Glutamatergic neuron (in vitro differentiated cells): ENCODE results near the gene RAPGEF6. TPM values are rescaled to one million over a fixed set of nuclear protein-coding genes. Genes with fewer than 3 reads are reported as not detected.

ENCODE experiments used
- DNase-seq: peaks from one replicate; pipeline ENCODE4 v3.0.0; 2022
- H3K27ac Mint-ChIP-seq: one replicate; pipeline ENCODE4 v1.8.0; 2020; ENCODE audit warnings: mild to moderate bottlenecking, mixed read lengths, inconsistent platforms; ENCODE audit not compliant: unreplicated experiment
- H3K27me3 Mint-ChIP-seq: one replicate; pipeline ENCODE4 v1.8.0; 2020; ENCODE audit warnings: mild to moderate bottlenecking, moderate library complexity, mixed read lengths, inconsistent platforms; ENCODE audit not compliant: unreplicated experiment
- H3K36me3 Mint-ChIP-seq: one replicate; pipeline ENCODE4 v1.8.0; 2020; ENCODE audit warnings: mild to moderate bottlenecking, mixed read lengths, inconsistent platforms; ENCODE audit not compliant: unreplicated experiment
- H3K4me1 Mint-ChIP-seq: one replicate; pipeline ENCODE4 v1.8.0; 2020; ENCODE audit warnings: mild to moderate bottlenecking, low read depth, mixed read lengths, inconsistent platforms; ENCODE audit not compliant: unreplicated experiment
- H3K4me3 Mint-ChIP-seq: one replicate; pipeline ENCODE4 v1.8.0; 2020; ENCODE audit warnings: mild to moderate bottlenecking, mixed read lengths, inconsistent platforms; ENCODE audit not compliant: unreplicated experiment
- H3K9me3 Mint-ChIP-seq: one replicate; pipeline ENCODE4 v1.8.0; 2020; ENCODE audit warnings: mild to moderate bottlenecking, moderate library complexity, mixed read lengths, inconsistent platforms; ENCODE audit not compliant: unreplicated experiment
- CTCF ChIP-seq: fragments of 200-600 bp; sonication (generic); IDR thresholded peaks from one replicate; pipeline ENCODE4 v1.5.0; 2021; ENCODE audit not compliant: partially characterized antibody, unreplicated experiment
- total RNA-seq: library from RNA; stranded (reverse); fragmentation: NEBNext Ultra II Directional; extraction: Animal tissue kit (Norgen Biotek cat#: 25700); gene quantifications from one replicate; pipeline ENCODE4 v1.2.1, GENCODE V29; 2021; ENCODE audit not compliant: unreplicated experiment

The RAPGEF6 gene
- total RNA-seq, 1 donor from 2014 or later: 278 TPM

GRCh38 chr5:131379723-131380122 is 255.3 kb downstream of the RAPGEF6 start:
- DNase-seq: no peak
- Mint-ChIP-seq H3K27ac (no peak overlapping the region), H3K27me3 (peaks cover 8% of the 10 kb centered on the region), H3K4me3 (no peak overlapping the region), H3K36me3 (peaks cover 3% of the 10 kb centered on the region), H3K4me1 (peaks cover 4% of the 10 kb centered on the region), H3K9me3 (peaks cover 10% of the 10 kb centered on the region)
- TF ChIP-seq CTCF: no peak

GRCh38 chr5:131378721-131379541 is 256.1 kb downstream of the RAPGEF6 start:
- H3K4me3 Mint-ChIP-seq: no peak overlapping the region
- peaks cover 4% of the 10 kb centered on the region for H3K4me1 Mint-ChIP-seq
- H3K27ac Mint-ChIP-seq: peak overlapping the region; percentile 43
- DNase-seq: no peak
- peaks cover 3% of the 10 kb centered on the region for H3K36me3 Mint-ChIP-seq
- H3K27me3 Mint-ChIP-seq: peaks cover 8% of the 10 kb centered on the region
- peaks cover 10% of the 10 kb centered on the region for H3K9me3 Mint-ChIP-seq
- no peak for TF ChIP-seq CTCF

DNA sequence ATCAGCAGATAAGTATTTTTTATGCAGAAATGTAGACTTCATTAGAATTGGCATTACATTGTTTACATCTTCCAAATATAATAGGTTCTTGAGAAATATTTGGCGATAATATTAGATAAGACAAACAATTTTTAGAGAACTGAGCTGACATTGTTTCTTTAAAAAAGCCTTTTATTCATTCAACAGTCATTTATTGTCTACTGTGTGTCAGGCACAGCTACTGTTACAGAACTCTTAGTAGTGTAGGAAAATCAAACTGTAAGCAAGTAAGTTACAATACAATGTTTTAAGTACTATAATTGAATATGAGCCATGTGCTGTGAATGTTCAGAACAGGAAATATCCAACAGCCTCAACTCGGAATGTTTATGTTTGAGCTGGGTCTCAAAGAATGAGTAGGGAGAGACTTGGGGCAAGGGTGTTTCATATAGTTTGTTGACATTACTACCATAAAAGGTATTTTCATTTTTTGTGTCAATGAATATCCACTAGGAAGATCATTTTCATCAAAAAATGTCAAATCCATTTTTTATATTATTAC is 257.2 kb downstream of the RAPGEF6 start:
- H3K4me3 Mint-ChIP-seq: no peak overlapping the region
- H3K4me1 Mint-ChIP-seq: peaks cover 4% of the 10 kb centered on the region
- no peak for TF ChIP-seq CTCF
- no peak for DNase-seq
- H3K27me3 Mint-ChIP-seq: peaks cover 8% of the 10 kb centered on the region
- no peak overlapping the region for H3K27ac Mint-ChIP-seq
- peaks cover 3% of the 10 kb centered on the region for H3K36me3 Mint-ChIP-seq
- H3K9me3 Mint-ChIP-seq: peaks cover 11% of the 10 kb centered on the region

- Mint-ChIP-seq H3K36me3 (peaks cover 3% of the 10 kb centered on the region), H3K9me3 (peaks cover 11% of the 10 kb centered on the region), H3K4me3 (no peak overlapping the region), H3K27ac (no peak overlapping the region), H3K27me3 (peaks cover 8% of the 10 kb centered on the region), H3K4me1 (peaks cover 4% of the 10 kb centered on the region)
- DNase-seq: no peak
- no peak for TF ChIP-seq CTCF
Observed at GRCh38 chr5:131377346-131377745, 257.7 kb downstream of the RAPGEF6 start.

- TF ChIP-seq CTCF: no peak
- H3K36me3 Mint-ChIP-seq: no peaks in the 10 kb centered on the region
- H3K4me1 Mint-ChIP-seq: no peaks in the 10 kb centered on the region
- peaks cover 4% of the 10 kb centered on the region for H3K27me3 Mint-ChIP-seq
- H3K27ac Mint-ChIP-seq: no peak overlapping the region
- no peak overlapping the region for H3K4me3 Mint-ChIP-seq
- peaks cover 6% of the 10 kb centered on the region for H3K9me3 Mint-ChIP-seq
- no peak for DNase-seq
Observed at GRCh38 chr5:131375351-131375750, 259.7 kb downstream of the RAPGEF6 start.
